IPS-NIHi11 (cell line): ENCODE data around the gene DHFR.

ENCODE experiments used
- DNase-seq: peaks from one replicate; pipeline ENCODE4 v3.0.0; 2012; ENCODE audit warnings: mixed read lengths, low spot score

Gene DHFR

GRCh38 chr5:80654054-80654390, 761 bp downstream of the DHFR start:
- DNase-seq, result peak; percentile 32

- no peak for DNase-seq
Observed at GRCh38 chr5:80653502-80653901, 1.3 kb downstream of the DHFR start.

GRCh38 chr5:80646926-80647325, 7.9 kb downstream of the DHFR start:
- DNase-seq, result no peak

GRCh38 chr5:80644900-80645299, 9.9 kb downstream of the DHFR start:
- DNase-seq, result no peak

GRCh38 chr5:80641353-80641752, 13.4 kb downstream of the DHFR start:
- no peak for DNase-seq

- no peak for DNase-seq
Observed at GRCh38 chr5:80634193-80634592, 20.6 kb downstream of the DHFR start.

- DNase-seq, result no peak
Observed at GRCh38 chr5:80632700-80633099, 22.1 kb downstream of the DHFR start.

GRCh38 chr5:80631278-80632259, 23.2 kb downstream of the DHFR start:
- no peak for DNase-seq

GRCh38 chr5:80629281-80629680, 25.5 kb downstream of the DHFR start:
- no peak for DNase-seq

GRCh38 chr5:80625230-80625629, 29.6 kb downstream of the DHFR start:
- no peak for DNase-seq

GRCh38 chr5:80623999-80624398, 30.8 kb downstream of the DHFR start:
- DNase-seq, result no peak

GRCh38 chr5:80622756-80623155, 32.0 kb downstream of the DHFR start:
- DNase-seq, result no peak

- DNase-seq, result no peak
Observed at GRCh38 chr5:80620211-80620610, 34.6 kb downstream of the DHFR start.

GRCh38 chr5:80619086-80619485, 35.7 kb downstream of the DHFR start:
- no peak for DNase-seq

GRCh38 chr5:80618438-80618837, 36.3 kb downstream of the DHFR start:
- no peak for DNase-seq

GRCh38 chr5:80615266-80615914, 39.4 kb downstream of the DHFR start:
- DNase-seq, result no peak

GRCh38 chr5:80609692-80610091, 45.1 kb downstream of the DHFR start:
- DNase-seq, result no peak

GRCh38 chr5:80608731-80609130, 46.1 kb downstream of the DHFR start:
- DNase-seq, result no peak

- no peak for DNase-seq
Observed at GRCh38 chr5:80607832-80608231, 47.0 kb downstream of the DHFR start.

- no peak for DNase-seq
Observed at GRCh38 chr5:80607343-80607742, 47.4 kb downstream of the DHFR start.

- no peak for DNase-seq
Observed at GRCh38 chr5:80600943-80601693, 53.7 kb downstream of the DHFR start.

GRCh38 chr5:80597500-80597899, 57.3 kb downstream of the DHFR start:
- no peak for DNase-seq

- DNase-seq, result no peak
Observed at GRCh38 chr5:80594810-80595209, 60.0 kb downstream of the DHFR start.
